ENCODE data around the gene CSNK1A1L.
"Not testable (repeated sequence)": the region's sequence is repeated elsewhere in the genome, so short reads cannot be mapped to it uniquely, and the experiment has no call there.

CSNK1A1L gene

DNA sequence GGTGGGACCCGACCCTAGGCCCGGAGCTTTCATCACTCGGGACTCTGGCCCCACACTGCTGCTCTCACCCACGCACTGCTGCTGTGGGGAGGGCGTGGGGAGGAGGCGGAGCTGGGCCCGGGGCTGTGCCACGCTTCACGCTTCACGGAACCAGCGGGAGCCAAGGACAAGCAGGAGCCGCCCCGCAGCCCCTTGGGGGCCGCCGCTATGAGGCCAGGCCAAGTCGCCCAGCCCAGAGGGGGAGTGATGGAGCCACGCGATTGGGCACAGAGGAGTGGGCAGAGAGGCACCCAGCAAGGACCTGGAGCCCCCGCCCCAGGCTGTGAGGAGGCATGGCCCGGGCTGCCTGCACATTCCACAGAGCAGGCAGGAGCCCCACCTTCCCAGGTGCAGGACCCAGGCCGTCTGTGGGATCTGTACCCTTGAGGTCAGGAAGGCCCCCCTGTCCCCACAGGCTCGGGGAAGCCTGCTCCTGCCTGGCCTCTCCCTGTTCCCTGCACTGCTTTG is 35.8 kb downstream of the CSNK1A1L start:
- Histone ChIP-seq H2AFZ (ENCODE audit: low read depth, low read length) (no peak overlapping the region), H3K9me3 (ENCODE audit: low read length) (no peaks in the 10 kb centered on the region), H3K4me1 (ENCODE audit: insufficient read depth, low read length) (peaks cover 9% of the 10 kb centered on the region), H3K4me3 (ENCODE audit: low read length) (no peak overlapping the region), H3K27me3 (ENCODE audit: insufficient read depth, low read length) (no peaks in the 10 kb centered on the region), H3K36me3 (ENCODE audit: insufficient read depth, low read length) (no peaks in the 10 kb centered on the region)

DNA sequence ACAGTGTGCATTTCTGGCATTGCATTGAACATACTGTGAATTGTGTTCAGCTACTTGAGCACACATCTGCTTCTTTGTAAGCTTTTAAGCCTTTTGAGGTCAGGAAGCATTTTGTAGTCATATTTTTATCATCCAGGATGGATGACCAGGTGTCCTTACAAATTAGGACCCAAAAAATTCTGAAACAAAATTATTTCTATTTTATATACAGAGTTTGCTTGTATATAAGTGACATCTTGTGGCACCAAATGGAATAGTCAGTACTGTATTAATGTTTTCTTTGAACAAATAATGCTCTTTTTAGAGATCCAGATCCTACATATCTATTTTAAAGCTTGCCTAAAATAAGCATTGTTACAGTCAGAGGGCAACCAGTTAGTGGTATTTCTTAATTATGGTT is 36.5 kb downstream of the CSNK1A1L start:
- H3K27me3 ChIP-seq (ENCODE audit: insufficient read depth, low read length): no peaks in the 10 kb centered on the region
- no peaks in the 10 kb centered on the region for H3K36me3 ChIP-seq (ENCODE audit: insufficient read depth, low read length)
- peaks cover 9% of the 10 kb centered on the region for H3K4me1 ChIP-seq (ENCODE audit: insufficient read depth, low read length)
- no peaks in the 10 kb centered on the region for H3K9me3 ChIP-seq (ENCODE audit: low read length)
- H2AFZ ChIP-seq (ENCODE audit: low read depth, low read length): no peak overlapping the region
- no peak overlapping the region for H3K4me3 ChIP-seq (ENCODE audit: low read length)

DNA sequence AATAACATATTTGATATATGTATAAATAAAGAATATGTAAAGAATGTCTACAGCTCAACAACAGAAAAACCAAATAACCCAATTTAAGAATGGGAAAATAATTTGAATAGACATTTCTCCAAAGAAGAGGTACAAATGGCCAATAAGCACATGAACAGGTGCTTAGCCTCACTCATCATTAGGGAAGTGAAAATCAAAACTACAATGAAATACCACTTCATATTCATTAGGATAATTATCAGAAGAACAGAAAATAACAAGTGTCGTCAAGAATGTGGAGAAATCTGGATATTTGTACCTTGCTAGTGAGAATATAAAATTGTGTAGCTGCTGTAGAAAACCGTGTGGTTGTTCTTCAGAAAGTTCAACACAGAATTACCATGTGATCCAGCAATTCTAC is 37.6 kb downstream of the CSNK1A1L start:
- H3K4me1 ChIP-seq (ENCODE audit: insufficient read depth, low read length): peaks cover 9% of the 10 kb centered on the region
- H3K4me3 ChIP-seq (ENCODE audit: low read length): no peak overlapping the region
- H3K27me3 ChIP-seq (ENCODE audit: insufficient read depth, low read length): no peaks in the 10 kb centered on the region
- no peaks in the 10 kb centered on the region for H3K9me3 ChIP-seq (ENCODE audit: low read length)
- H2AFZ ChIP-seq (ENCODE audit: low read depth, low read length): no peak overlapping the region
- no peaks in the 10 kb centered on the region for H3K36me3 ChIP-seq (ENCODE audit: insufficient read depth, low read length)

DNA sequence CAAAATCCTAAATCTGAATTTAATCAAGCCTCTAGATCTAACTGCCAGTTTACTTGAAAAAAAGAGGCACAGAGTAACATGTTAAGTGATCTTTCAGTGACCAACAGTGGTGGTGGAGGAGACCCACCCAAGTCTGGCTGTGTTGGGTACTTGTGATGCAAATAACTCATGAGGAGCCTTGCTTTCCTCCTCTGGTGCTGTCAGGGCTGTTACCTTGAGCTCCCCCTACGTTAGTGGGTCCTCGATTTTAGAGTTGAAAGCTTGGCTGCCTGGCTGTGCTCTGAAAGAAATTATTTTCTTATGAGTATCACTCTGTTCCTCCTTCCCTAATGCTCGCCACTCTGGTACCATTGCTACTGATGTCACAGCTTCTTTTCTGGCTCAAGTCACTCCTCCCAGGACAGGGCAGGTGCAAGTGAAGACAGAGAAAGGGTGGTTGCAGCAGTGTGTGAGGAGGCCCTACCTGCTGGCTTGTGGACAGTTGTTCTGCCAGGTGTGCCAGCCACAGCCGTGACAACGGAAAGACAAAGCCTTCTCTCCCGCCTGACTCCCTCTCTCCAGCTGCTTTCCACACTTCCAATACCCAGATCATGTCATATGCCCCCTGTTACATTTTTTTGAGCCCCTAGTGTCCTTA is 39.5 kb downstream of the CSNK1A1L start:
- Histone ChIP-seq H3K4me1 (ENCODE audit: insufficient read depth, low read length) (no peaks in the 10 kb centered on the region), H3K27me3 (ENCODE audit: insufficient read depth, low read length) (no peaks in the 10 kb centered on the region), H3K36me3 (ENCODE audit: insufficient read depth, low read length) (no peaks in the 10 kb centered on the region), H2AFZ (ENCODE audit: low read depth, low read length) (no peak overlapping the region), H3K4me3 (ENCODE audit: low read length) (no peak overlapping the region), H3K9me3 (ENCODE audit: low read length) (no peaks in the 10 kb centered on the region)

DNA sequence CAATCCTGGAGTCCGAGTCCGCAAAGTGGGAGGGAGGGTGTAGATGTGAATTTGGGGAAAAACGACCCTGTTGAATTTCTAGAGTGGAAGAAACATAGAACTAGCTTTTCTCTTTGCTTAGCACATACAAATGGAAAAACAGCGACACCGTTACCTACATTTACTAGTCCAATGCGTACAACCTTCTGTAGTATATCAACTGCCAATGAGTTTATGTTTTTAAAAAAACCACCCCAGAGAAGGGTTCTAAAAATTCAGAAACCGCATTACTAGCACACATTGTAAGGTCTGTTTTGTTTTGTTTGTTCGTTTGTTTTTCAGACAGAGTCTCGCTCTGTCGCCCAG is 45.6 kb downstream of the CSNK1A1L start:
- peak overlapping the region; percentile 88 for H2AFZ ChIP-seq (ENCODE audit: low read depth, low read length)
- peak overlapping the region; percentile 91 for H3K4me3 ChIP-seq (ENCODE audit: low read length)
- peaks cover 5% of the 10 kb centered on the region for H3K36me3 ChIP-seq (ENCODE audit: insufficient read depth, low read length)

DNA sequence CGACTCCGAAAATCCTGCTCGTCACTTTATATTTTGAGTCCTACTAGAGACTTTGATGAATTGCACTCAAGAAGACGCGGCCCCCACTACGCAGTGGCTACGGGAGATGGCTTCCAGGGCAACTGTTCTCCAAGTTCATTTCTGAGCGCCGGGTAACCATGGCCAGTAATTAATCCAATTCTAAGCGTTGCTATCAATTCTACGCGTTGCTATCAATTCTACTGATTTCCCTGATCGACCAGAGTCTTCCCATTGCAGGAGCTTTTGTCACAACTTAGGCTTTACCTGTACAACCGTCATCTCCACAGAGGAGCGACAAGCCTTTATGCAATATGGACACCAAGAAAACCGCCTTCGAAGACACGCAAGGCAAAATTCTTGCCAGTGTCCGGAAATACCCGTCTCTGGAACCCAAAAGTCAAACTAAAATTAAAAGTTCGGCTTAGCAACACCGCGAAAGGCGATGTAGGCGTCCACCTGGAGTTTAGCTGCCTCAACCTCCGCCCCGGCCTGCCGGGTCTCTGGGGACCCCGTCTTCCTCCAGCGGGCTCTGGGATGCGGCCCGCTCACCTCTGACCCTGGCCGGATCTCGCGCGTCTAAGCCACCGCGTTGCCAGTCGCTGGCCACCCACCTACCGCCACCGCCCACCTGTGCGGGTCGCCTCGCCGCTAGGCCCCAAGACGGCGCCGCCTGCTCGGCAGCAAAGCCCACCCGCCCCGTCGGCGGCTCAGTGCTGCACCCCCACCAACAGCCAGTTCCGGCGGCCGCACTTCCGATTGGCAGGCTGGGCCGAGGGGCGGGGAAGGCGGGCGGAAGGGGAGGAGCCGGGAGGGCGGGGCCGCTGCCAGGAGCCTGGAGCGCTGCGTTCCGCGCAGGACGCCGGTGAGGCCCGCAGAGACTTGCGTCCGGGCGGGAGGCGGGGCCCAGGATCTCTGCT is 46.3 kb downstream of the CSNK1A1L start, which contains the start of gene SUPT20H:
Gene SUPT20H (minus strand): TSS at position 779 of the 938 bp plus-strand sequence. CDS start 8,198 bp downstream, outside the sequence.
- Histone ChIP-seq H3K4me3 (ENCODE audit: low read length) (peak within 1 kb of the TSS; percentile 91), H2AFZ (ENCODE audit: low read depth, low read length) (peak within 1 kb of the TSS; percentile 88), H3K27me3 (ENCODE audit: insufficient read depth, low read length) (no peaks in the 10 kb centered on the region), H3K9me3 (ENCODE audit: low read length) (peaks cover 4% of the 10 kb centered on the region), H3K4me1 (ENCODE audit: insufficient read depth, low read length) (peaks cover 4% of the 10 kb centered on the region), H3K36me3 (ENCODE audit: insufficient read depth, low read length) (peaks cover 5% of the 10 kb centered on the region)

More for the DNA sequence above, 45.6 kb downstream of the CSNK1A1L start:
- H3K4me1 ChIP-seq (ENCODE audit: insufficient read depth, low read length): peaks cover 4% of the 10 kb centered on the region
- H3K9me3 ChIP-seq (ENCODE audit: low read length): peaks cover 4% of the 10 kb centered on the region
- H3K27me3 ChIP-seq (ENCODE audit: insufficient read depth, low read length): no peaks in the 10 kb centered on the region

DNA sequence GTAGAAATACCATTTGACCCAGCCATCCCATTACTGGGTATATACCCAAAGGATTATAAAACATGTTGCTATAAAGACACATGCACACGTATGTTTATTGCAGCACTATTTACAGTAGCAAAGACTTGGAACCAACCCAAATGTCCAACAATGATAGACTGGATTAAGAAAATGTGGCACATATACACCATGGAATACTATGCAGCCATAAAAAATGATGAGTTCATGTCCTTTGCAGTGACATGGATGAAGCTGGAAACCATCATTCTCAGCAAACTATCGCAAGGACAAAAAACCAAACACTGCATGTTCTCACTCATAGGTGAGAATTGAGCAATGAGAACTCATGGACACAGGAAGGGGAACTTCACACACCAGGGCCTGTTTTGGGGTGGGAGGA is 49.2 kb downstream of the CSNK1A1L start:
- not testable (repeated sequence) for H3K4me1 ChIP-seq (ENCODE audit: insufficient read depth, low read length); H2AFZ ChIP-seq (ENCODE audit: low read depth, low read length)

More for the DNA sequence above, 49.2 kb downstream of the CSNK1A1L start:
- H3K27me3 ChIP-seq (ENCODE audit: insufficient read depth, low read length); H3K36me3 ChIP-seq (ENCODE audit: insufficient read depth, low read length); H3K4me3 ChIP-seq (ENCODE audit: low read length); H3K9me3 ChIP-seq (ENCODE audit: low read length): not testable (repeated sequence)

Data from neuron (in vitro differentiated cells).